Stimulated activated CD8-positive, alpha-beta memory T cell treated with anti-CD3 and anti-CD28 coated beads, Interleukin-15, amount 100 ng/mL, for 1 hour (primary cell): Measurements from ENCODE around the gene LAMC1.

Experiments used
- DNase-seq: peaks from one replicate; pipeline ENCODE4 v3.0.0-alpha.2; 2020; ENCODE audit warnings: low read depth

The LAMC1 gene

DNA sequence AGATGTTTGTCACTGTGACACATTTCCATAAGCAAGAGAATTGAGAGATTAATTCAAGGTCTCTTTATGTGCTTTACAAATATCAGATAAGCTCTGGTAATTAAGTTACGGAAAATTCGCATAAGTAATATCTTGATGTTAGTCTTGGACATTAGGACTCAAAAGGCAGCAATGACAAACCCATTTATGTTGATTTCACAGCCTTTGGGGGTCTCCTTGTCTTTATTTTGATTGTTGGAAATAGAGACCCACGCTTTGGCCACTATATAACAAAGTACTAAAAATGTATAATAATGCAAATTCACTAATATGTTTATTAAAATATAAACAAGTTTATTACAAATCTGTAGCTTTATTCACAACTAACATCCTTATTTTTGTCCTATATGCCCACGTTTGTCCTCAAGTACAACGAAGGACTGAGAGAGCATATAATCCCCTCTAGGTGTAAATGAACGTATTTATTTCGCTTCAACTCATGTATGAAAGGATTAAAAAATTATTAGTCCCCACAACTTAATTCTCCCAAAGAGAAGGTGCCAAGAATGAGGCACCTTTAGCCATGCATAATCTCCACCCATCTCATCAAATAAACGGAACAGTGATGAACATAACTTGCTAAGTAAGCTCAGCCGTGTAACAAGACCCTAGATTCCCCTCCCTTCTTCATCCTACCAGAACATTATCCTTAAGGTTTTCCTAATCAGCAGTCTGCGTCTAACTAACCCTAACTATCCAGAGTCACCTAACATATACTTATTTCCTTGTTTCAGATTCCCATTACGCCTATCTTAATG lies 1.6 kb upstream of the LAMC1 start:
- DNase-seq = no peak

GRCh38 chr1:183022202-183023145 lies 746 bp upstream of the LAMC1 start:
- no peak for DNase-seq

DNA sequence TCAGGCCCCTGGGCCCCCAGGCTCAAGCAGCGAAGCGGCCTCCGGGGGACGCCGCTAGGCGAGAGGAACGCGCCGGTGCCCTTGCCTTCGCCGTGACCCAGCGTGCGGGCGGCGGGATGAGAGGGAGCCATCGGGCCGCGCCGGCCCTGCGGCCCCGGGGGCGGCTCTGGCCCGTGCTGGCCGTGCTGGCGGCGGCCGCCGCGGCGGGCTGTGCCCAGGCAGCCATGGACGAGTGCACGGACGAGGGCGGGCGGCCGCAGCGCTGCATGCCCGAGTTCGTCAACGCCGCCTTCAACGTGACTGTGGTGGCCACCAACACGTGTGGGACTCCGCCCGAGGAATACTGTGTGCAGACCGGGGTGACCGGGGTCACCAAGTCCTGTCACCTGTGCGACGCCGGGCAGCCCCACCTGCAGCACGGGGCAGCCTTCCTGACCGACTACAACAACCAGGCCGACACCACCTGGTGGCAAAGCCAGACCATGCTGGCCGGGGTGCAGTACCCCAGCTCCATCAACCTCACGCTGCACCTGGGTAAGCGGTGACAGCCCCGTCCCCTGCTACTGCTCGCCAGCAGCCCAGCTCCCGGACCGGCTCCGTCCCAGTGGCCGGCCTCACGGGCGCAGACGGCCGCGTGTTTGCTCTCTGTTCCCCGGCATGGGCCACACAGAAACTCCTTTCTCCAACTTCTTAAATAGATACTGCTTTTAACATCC lies 539 bp downstream of the LAMC1 start:
- no peak for DNase-seq

DNA sequence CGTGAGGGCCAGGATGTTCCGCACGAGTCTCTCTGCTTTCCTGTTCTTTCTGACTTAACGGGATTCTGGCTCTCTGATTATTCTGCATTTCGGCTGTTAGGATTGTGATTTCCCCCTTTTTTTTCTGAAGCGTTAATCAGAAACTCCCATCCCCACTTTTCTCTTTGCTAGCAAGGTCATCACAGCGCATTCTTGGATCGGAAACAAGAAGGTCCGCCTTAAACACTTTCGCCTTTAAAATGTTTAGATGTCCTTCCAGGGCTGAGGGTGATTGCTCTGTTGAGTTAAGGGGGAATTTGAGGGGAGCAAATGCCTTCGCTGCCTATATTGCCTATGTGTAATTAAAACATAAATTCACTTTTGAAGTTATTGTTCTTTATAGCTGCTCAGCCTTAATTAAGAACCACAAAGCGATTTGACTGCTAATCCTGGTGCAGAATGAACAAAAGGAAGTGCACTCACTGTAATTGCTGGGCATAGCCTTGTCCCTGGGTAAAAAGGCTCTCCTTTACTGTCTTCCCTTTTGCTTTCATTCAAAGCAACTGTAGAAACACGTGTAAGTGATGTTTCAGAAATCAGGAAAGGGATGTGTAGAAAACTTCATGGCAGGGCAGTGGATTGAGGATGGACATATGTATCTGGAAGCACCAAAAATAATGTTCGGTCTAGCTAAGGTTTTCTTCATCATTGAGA lies 1.2 kb downstream of the LAMC1 start:
- no peak for DNase-seq

- no peak for DNase-seq
These were observed 1.8 kb downstream of the LAMC1 start for GRCh38 chr1:183025010-183025337.

- DNase-seq = no peak
These were observed 2.9 kb downstream of the LAMC1 start for GRCh38 chr1:183025782-183026774.

DNA sequence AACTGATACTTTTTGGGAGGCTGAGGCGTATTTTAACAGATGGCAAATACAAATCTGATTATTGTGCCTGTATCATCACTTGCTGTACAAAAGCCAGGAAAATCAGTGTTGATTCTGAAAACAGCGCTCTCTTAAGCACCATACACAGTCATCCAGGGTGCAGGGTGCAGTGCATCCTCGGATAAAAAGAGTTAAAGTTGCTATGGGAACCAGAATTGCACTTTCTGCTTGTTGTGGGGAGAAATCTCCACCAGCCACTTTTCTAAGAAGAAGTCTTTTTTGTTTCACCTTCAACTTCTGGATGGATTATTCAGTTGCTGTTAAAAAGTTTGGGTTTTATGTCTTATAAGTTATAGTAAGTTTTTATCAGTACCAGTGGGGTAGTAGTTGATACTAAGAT lies 3.8 kb downstream of the LAMC1 start:
- DNase-seq = no peak

- no peak for DNase-seq
These were observed 4.6 kb downstream of the LAMC1 start for GRCh38 chr1:183027791-183028190.

DNA sequence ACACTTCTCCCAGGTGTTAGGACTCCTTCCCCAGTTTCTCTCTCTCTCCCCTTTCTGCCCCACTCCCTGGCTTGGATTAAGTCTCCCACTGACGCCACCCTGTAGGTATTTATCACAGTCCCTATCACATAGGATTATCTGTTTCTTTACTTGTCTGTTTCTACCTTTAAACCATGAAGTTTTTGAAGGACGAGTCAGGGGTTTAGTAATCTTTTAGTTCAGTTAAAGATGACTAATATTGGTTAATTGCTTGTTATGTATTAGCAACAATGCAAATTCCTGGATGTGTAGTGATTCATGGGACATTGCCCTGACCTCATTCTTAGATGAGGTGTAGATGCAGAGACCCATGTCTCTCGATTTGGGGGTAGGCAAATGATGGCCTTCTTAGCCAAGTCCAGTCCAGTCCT lies 6.4 kb downstream of the LAMC1 start:
- DNase-seq = no peak

GRCh38 chr1:183030053-183030452 lies 6.8 kb downstream of the LAMC1 start:
- DNase-seq = no peak

DNA sequence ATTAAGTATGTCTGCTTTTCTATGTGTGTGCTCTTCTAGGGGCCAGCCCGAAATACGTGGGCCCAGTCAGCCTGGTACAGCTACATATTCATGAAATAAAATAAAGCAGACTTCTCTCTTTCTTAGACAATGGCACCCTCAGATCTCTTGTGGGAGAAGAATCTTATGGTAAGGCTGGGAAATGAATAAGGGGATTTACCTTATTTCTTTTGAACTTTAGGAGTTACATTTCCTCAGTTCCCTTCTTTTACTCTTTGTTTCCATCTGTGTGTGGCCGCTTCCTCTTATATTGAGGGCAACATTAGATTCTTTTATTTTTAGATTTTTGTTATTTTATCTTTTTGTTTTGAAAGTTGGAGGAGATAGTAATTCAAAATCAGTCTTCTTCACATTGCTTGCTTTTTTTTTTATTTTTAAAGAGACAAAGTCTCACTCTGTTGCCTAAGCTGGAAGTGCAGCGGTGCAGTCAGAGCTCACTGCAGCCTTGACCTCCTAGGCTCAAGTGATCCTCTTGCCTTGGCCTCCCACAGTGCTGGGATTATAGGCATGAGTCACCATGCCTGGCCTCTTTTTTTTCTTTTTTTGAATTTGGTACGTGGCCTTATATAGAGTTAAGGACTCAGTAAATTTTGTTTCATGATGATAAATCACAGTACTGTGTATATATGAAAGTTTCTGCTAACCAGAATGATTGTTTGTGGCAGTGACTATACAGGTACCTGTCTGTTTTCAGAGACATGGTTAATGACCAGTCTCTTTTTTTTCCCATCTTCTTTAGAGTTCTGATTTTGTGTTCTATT lies 9.1 kb downstream of the LAMC1 start:
- no peak for DNase-seq

GRCh38 chr1:183033205-183033604 lies 10.0 kb downstream of the LAMC1 start:
- no peak for DNase-seq

DNA sequence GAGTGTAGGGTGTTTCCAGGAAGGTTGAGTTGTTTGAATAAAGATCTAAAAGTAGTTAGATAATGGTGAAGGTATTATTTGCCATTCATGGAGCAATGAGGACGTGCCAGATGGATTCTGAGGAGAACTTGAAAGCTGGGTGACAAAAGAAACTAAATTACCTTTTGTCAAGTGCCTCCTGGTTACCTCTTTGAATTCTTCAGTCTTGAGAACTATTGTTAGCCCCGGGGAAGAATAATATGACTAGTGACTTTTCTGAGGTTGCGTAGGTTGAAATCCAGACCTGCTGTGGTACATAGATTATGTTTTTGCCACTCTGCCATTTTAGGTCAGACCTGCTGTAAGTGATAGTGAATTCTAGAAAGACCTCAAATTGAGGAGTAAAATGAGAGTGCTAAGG lies 11.5 kb downstream of the LAMC1 start:
- no peak for DNase-seq

GRCh38 chr1:183038333-183038866 lies 15.2 kb downstream of the LAMC1 start:
- no peak for DNase-seq

DNA sequence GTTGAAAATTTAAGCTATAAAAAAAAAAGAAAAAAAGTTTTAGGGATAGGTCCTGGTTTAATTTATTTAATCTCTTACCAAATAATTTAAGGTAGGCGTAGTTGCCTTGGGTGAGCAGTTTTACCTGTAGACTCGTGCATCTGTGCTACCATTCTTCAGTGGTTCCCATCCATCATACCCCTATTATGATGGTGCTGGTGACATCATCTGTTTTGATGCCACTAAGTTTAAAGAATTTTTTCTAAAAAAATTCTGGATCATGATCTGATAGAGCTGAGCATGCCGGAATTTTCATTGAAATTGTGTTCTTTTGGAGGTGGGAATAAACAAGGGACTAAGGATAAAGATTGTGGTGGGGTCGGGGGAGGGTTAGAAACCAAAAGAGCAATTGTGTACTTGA lies 15.7 kb downstream of the LAMC1 start:
- no peak for DNase-seq

DNA sequence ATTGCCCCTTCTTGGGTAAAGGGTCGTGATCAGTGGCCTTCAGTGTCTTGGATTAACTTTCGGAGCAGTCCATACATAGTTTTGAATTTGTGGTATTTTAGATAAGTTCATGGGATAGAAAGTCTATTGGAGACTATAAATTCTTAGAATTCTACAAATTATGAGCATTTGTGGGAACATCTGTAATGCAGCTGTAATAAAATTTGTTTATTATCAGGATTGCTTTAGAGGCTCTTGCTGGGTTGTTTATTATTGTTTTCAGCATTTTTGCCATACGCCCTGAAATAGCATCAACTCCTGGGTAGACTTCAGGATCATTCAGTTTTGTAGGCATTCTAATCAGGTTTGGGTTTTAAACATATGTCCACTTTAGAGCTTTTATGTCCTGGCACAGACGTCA lies 16.1 kb downstream of the LAMC1 start:
- no peak for DNase-seq

DNA sequence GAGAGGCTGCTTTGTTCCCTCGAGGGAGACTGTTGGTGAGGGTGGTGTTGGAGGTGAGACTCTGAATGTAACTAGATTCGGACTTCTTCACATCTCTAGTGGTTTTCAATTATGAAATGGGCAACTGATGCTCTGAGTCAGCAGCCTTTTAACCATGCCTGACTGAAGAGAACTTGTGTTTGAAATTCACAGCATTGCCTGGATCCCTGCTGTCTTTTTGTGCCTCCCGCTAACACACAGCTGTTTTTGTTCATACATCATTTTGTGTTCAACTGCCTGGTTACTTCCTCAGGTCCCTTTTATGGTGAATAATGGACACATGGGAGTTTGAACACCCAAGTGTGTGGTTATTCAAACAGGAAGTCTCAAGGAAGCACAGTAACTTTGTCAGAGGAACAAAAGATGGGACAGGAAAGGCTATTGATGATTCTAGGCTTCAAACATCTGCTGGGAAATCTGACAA lies 16.8 kb downstream of the LAMC1 start:
- DNase-seq = no peak

DNA sequence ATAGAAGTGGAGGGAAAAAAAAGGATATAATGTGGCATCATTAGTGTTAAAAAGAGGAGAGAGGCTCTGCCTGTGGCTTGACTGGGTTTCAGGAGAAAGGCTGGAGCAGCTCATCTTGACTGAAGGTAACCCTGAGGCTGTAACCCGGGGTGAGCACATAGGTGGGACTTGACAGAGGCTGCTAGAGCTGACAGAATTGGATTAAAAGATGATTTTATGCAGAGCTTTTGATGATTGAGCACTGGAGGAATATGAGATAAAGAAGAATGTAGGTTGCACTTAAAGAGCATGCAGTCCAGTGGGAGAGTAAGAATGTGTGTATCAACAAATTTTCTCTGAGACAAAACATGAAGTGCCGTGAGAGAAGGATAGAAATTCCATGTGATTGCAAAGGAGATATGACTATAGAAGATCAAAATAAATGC lies 17.3 kb downstream of the LAMC1 start:
- no peak for DNase-seq

GRCh38 chr1:183043254-183043653 lies 20.0 kb downstream of the LAMC1 start:
- no peak for DNase-seq
